Sciatic nerve (tissue), 2 donors: ENCODE measurements around the gene HEPN1. TPM values are rescaled to one million over a fixed set of nuclear protein-coding genes. Genes with fewer than 3 reads are reported as not detected.

Experiments
- ATAC-seq: fragments of 200-7000 bp; cut with Tn5 transposase; one replicate; pipeline ENCODE4 v1.9.1; 2020; ENCODE audit warnings: mild to moderate bottlenecking, moderate library complexity
- DNase-seq: peaks from one replicate; pipeline ENCODE4 v3.0.0-alpha.2; 2020; ENCODE audit warnings: low spot score
- intact Hi-C: fragments of 100-400 bp; cut with DNase I; formaldehyde crosslinking; loops from one replicate; pipeline ENCODE4 v1.14.2; 2022
- total RNA-seq: library from RNA; stranded (reverse); fragmentation: NEBNext Ultra II Directional; extraction: Animal tissue kit (Norgen Biotek cat#: 25700); gene quantifications from one replicate; pipeline ENCODE4 v1.2.1, GENCODE V29; 2021
- donor health status: DM: no; HTN: no; CAD: no.
- donor health status: DM: no; HTN: no; CAD: no.

HEPN1 gene
- total RNA-seq, 1 donor from 2014 or later = not detected

DNA sequence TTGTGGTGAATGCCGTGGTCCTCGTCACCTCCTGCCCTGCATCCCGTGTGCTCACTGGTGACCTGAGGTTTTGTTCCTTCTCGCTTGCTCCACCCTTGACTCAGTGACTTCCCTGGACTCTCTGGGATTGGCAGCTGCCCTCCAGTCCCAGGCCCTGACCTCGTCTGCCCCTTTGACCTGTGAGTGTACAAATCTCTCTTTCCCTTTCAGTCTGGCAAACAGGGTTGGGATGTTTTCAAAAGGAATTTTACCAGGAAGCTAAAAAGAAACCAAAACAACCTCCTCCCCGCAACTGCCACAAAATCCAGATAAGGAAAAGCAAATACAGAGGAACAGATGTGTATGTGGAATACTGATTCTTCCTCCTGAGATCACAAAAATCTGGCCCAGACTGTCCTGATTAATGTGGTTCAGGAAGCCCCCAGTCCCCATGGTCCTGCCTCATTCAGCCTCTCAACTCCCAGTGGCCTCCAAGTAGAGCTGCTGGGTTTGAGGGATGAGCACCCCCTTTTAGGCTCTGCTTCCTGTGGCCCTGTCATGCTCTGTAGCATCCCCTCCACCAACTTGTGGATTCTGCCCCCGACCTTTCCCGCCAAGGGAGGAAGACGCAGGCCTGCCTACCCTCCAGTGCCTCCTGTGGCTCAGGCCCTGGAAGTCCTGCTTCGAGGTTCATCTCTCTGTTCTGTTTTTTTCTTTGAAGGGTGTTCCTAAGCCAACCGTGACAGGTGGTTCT is 36.5 kb upstream of the HEPN1 start:
- no peak for DNase-seq
- ATAC-seq = peak; percentile 35
- intact Hi-C loops = no loop called here

DNA sequence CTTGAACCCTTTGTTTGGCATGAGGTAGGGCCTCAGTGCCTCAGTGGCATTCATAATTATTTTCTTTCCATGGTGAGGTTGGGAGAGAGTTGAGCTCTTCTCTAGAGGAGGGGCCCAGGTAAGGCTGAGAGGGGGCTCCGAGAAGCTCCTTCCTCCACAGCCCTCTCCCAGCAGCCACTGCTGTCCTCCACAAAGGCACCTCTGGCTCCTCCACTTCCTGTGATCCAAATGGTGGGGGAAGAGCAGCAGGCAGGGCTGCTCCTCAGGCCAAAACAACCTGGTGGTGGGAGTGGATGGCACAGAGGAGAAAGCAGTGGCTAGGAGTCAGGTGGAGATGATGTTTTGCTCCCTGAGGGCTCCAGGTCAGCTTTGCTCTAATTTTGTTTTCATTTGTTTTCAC is 34.7 kb upstream of the HEPN1 start:
- intact Hi-C loops = no loop called here
- no peak for ATAC-seq
- DNase-seq = no peak

DNA sequence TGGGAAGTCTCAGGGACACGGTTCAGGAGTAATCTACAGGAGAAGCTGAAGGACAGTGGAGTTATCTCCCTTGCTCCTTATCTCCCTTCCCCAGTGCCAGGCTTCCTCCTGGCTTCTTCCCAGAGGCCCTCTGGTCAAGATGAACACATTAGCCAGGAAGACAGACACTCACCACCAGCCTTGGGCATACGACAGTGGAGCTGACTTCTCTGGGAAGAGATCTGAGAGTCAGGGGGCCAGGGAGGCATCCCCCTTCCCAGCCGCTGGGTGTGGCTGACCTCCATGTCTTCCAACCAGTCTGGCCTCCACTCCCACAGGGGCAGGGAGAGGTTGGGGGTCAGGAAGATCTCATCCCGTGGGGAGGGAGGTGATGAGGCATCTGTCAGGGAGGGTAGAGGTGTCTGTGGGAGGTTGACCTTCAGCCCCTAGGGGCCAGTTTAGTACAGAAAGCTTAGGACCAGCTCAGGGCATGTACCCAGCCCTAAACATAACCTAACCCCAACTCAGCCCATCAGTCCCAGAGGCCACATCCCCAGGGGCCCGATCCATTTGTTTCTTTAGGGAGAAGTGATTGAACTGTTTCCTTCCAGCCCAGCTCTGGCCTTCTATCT is 34.1 kb upstream of the HEPN1 start:
- intact Hi-C loops = no loop called here
- ATAC-seq = no peak
- no peak for DNase-seq

DNA sequence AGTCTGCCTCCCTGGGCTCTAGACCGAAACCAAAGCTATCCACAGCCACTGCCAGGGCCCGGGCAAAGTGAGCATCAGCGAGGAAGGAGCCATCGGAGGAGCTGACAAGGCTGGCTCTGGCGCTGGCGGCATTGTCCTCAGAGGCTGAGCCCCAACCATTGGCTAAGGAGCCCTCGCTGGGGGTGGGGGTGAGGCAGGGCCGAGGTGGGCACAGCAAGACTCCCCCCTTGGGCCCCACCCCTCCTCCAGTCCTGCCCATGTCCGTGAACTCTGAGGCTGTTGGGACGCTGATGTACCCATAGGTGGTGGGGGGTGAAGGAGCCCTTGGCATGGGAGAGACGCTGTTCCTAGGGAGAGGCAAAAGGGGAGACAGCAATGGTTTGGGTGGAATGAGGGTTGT is 32.6 kb upstream of the HEPN1 start:
- no peak for ATAC-seq
- no peak for DNase-seq
- intact Hi-C loops = no loop called here

DNA sequence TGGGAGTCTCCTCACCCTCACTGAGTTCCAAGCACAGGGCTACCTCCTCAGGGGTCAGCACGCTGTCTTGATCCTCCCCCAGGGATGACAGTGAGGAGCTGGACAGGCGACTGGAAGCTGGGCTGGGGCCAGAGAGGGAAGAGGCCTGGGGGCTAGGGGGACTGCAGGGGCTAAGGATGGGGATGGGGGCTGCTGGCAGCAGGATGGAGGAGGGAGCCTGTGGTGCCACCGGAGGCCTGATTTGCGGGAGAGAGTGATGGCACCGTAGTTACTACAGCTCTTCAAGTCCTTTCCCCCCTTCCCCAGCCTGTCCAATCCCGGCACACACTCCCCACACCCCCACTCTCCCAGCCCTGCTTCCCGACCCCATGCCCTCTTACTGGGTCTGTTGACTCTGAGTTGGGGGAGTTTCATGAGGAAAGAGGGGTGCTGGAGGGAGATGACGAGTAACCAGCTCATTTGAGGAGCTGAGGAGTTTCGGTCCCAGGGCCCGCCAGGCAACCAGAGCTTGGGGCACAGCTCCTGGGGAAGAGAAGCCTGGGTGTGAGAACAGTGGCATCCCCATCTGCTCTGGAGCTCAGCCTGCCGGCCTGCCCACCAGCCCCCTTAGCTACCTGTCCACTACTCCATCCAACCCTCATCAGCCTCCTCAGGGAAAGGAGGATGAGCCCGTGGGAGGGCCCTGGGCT is 31.9 kb upstream of the HEPN1 start:
- DNase-seq (no peak), ATAC-seq (no peak)
- intact Hi-C loops = no loop called here

DNA sequence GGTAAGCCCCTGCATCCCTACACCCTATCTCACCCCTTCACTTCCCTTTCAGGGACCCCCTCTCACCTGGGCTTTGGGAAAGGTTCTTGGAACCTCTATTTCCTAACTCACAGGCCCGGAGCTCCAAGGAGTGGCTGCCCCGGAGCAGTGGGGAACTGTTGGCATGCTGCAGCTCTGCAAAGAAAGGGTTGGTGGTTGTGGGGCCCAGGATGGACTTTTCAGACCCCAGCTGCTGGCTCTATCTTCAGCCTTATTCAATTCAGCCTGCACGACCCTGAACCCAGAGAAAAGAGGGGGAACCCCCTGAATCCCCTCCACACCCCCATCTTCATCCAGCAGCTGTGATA is 31.4 kb upstream of the HEPN1 start:
- no peak for ATAC-seq
- intact Hi-C loops = no loop called here
- no peak for DNase-seq

DNA sequence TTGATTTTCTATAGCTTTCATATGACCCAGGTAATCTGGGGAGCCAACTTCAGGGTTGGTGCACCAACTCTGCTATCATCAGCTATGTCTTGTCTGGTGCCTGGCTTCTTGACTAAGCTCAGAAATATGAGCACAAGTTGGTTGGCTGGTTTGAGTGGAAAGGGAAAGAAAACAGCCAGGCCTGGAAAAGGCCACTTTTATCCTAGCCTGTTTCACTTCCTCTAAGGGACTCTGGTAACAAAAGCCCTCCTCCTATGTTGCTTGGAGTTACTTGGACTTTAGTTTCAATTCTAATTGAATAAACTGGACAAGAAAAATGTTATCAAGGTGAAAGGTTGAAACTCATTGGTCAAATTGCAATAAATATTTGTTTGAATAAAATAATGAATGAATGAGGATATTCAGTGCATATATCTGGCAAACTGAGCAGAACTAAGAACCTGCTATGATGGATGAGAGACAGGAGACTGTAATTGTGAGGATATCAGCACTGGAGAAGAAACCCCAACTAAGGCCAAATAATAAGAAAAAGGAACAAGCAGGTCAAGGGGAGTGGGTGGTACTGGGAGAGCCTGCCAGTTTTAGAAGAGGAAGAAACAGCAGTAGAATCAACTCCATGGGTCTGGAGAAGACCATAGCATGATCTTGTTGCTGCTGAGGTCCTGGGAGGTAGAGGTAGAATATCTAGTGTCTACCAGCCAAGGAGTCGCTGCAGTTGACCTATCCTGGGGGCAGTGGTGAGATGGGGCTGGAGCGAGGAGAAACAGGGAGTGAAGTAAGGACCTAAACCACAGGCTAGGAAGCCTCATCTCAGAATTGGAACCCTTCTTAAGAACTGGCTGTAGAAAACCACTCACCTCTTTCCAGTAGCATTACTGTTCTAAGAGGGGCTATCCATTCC is 29.6 kb upstream of the HEPN1 start:
- no peak for ATAC-seq
- intact Hi-C loops = no loop called here
- no peak for DNase-seq

GRCh38 chr11:124890151-124890550 is 28.9 kb upstream of the HEPN1 start:
- intact Hi-C loops = no loop called here
- ATAC-seq (no peak), DNase-seq (no peak)

GRCh38 chr11:124890683-124891372 is 28.2 kb upstream of the HEPN1 start:
- DNase-seq = no peak
- intact Hi-C loops = no loop called here

GRCh38 chr11:124891373-124891861 is 27.6 kb upstream of the HEPN1 start:
- intact Hi-C loops = no loop called here
- ATAC-seq (peak; percentile 13), DNase-seq (no peak)

More at GRCh38 chr11:124890683-124891372, 28.2 kb upstream of the HEPN1 start:
- no peak for ATAC-seq

DNA sequence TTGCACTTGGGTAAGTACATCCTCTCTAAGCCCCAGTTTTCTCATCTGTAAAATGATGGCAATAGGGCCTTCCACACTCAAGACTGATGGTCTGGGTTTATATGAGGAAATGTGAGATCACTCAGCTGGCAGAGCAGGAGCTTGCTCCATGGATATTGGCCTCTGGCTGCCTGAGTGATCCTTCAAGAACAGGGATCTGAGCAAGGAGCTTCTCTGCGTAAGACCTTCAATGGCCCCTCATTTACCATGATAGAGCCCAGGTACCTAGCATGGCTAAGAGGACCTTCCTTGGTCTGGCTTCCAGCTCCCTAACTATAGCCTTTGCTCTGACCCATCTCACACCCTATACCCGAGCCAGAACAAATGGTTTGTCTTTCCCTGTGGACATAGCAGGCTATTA is 26.9 kb upstream of the HEPN1 start:
- intact Hi-C loops = no loop called here
- ATAC-seq = no peak
- DNase-seq = no peak

- DNase-seq = no peak
- intact Hi-C loops = no loop called here
- peak; percentile 40 for ATAC-seq
Observed at GRCh38 chr11:124892750-124893454, 26.1 kb upstream of the HEPN1 start.

DNA sequence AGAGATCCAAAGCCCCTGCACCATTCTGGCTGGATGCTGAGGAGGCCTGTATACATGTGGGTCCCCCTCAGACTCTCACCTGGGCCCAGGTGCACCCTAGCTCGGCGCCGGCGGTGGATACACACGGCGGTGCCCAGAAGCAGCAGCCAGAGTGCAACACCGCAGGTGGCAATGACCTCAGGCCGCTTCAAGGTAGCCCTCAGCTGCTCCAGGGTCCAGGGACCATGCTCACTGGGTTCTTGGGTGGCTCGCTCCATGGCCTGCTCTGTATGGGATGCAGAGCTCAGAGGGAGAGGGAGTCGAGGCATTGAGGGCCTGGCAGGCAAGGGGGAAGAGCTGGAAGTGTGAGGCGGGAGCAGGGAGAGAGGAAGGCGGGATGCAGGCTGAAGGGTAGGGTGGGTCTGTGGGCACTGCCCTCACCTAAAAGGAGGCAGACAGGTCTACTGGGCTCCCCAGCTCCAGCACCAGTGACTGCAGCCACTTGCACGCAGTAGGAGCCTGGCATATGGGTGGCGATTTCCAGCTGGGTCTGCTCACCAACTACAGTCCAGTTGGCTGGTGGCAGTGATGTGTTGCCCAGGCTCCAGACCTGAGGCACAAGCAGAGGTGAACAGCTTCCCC is 25.2 kb upstream of the HEPN1 start:
- ATAC-seq = no peak
- intact Hi-C loops = no loop called here
- no peak for DNase-seq

DNA sequence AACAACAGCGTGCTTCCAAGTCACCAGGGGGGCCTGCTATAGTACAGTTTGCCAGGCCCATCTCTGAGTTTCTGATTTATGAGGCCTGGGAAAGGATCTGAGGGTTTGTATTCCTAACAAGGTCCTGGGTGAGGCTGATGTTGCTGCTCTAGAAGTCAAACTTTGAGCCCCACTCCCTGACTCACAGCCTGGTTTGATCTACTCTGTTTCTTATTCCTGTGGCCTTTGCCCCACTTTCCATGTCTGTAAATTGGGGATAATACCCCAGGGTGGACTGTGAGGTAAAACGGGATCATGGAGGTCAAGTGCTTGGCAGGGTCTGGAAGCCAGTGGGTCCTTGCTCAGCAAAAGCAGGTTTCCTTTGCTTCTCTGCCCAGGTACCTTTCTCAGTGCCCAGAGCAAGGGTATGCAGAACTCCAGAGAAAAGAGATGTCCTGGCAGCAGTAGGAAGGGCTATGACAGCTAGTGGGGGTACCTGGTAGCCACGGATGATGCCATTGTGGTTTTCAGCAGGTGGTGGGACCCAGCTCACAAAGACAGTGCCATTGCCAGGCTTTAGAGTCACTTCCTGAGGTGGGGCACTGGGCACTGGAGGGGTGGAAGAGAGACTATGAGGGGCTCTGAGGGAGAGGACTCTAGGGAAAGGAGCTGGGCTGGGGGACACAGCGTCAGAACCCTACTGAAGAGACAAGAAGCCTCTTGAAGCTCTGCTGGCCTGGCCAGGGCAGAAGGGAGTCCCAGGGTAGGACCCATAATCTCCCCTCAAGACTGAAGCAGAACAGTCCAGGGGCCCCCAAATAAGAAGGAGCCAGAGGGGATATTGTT is 24.2 kb upstream of the HEPN1 start:
- ATAC-seq = no peak
- intact Hi-C loops = no loop called here

DNA sequence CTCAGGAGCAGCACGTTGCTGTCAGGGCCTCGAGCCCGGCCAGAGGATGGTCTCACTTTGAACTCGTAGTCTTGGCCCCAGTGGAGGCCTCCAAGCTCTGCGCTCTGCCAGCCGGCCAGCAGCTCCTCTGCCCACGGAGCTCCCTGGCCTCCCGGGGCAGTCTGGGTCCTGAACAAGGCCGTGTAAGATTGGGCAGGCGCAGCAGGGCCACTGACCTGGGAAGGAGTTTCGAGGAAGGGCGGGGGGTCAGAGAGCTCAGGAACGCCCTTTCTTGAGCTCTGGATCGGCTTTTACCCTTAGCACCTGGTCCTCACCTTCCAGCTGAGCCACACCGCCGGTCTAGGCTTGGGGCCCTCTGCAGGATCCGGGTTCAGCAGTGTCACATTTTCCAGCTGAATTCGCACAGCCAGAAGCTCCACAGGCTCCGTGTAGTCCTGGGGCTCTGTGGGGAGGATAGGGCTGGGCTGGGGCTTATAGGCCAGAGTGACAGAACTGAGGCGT is 23.5 kb upstream of the HEPN1 start:
- DNase-seq (no peak), ATAC-seq (no peak)
- intact Hi-C loops = no loop called here

More for the DNA sequence above, 24.2 kb upstream of the HEPN1 start:
- no peak for DNase-seq

GRCh38 chr11:124896071-124896750 is 22.8 kb upstream of the HEPN1 start:
- ATAC-seq (no peak), DNase-seq (no peak)
- intact Hi-C loops = no loop called here
